ENCODE results near the gene GPAM.
"Not testable (repeated sequence)": the region's sequence is repeated elsewhere in the genome, so short reads cannot be mapped to it uniquely, and the experiment has no call there.

GPAM gene

GRCh38 chr10:112126172-112126571 lies 57.4 kb downstream of the GPAM start:
- DNase-seq, result no peak

- no peak for DNase-seq
Observed at GRCh38 chr10:112124866-112125265, 58.7 kb downstream of the GPAM start.

- DNase-seq, result no peak
Observed at GRCh38 chr10:112122827-112123226, 60.7 kb downstream of the GPAM start.

GRCh38 chr10:112120491-112120890 lies 63.1 kb downstream of the GPAM start:
- no peak for DNase-seq

GRCh38 chr10:112115781-112116385 lies 67.7 kb downstream of the GPAM start:
- DNase-seq, result no peak

GRCh38 chr10:112109779-112110178 lies 73.8 kb downstream of the GPAM start:
- not testable (repeated sequence) for DNase-seq

All from bone marrow (tissue), 2 donors.